Anterior cingulate cortex (tissue), 58 donors: ENCODE results near the gene GP1BA.

Experiments
- DNase-seq, 58 donors: peaks; one replicate each; lab custom pipeline; 2025; lab: John Stamatoyannopoulos, UW

Gene GP1BA

DNA sequence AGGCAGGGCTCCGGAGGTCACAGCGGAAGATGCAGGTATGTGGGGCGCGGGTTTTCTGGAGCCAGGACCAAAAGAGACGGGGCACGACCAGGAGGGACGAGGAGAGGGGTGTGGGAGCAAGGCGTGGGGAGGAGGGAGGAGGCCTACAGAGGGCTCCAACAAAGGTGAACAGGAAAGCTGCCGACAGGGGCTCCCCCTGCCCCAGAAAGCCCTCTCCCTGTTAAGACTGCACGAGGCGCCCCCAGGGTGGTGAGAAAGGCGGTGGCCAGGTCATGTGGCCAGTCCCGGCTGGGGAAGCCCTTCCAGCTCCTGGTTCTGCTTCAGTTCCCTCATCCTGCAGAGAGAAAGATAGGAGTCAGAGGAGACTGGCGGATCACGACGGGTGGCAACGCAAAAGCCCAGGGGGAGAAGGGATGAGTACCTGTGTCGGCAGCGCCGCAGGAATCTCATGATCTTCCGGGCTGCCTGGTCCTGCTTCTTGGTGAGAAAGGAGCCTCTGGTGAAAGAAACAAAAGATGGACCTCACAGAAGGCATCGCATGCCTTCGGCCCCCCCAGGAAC lies 36.5 kb downstream of the GP1BA start:
- peak in 10 of 58 donors; percentile 10 to 48 (median 30) for DNase-seq

DNA sequence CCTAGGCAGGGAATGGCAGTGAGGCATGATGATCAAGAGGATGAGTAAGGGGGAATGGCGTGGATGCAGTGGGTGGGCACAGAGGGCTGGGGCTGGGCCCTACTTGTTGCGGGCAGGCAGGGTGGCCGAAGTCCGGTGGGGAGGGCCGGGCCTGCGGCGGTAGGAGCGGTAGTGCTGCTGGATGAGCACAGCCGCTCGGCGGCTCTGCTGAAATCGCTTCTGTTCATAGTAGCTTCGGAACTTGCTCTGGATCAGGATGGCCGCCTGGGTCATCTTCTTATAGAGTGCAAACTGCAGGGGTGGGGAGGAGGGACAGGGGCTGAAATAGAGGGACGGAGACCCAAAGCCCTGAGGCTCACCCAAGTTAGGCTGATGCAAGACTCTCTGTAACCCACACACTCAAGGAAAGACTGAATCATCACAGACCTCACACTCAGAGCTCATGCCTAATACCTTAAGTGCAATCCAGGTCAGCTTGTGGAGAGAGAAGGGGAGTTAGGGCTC lies 37.0 kb downstream of the GP1BA start:
- no peak for DNase-seq

GRCh38 chr17:4969551-4970173 lies 37.6 kb downstream of the GP1BA start:
- DNase-seq = no peak

GRCh38 chr17:4970273-4970672 lies 38.2 kb downstream of the GP1BA start:
- DNase-seq = no peak

DNA sequence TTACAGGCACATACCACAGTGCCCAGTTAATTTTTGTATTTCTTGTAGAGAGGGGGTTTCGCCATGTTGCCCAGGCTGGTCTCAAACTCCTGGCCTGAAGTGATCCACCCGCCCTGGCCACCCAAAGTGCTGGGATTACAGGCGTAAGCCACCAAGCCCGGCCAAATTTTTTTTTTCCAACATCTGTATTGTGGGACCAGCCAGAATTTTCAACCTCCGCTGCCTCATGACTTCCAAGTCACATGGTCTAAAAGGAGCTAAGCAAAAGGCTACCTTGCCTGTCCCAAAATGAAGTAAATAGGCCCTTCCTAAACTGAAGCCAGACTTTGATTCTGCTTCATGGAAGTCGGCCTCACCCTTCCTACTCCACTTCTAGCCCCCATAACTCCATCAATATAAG lies 39.7 kb downstream of the GP1BA start:
- no peak for DNase-seq

- no peak for DNase-seq
Measured at GRCh38 chr17:4972322-4972721, 40.2 kb downstream of the GP1BA start.

DNA sequence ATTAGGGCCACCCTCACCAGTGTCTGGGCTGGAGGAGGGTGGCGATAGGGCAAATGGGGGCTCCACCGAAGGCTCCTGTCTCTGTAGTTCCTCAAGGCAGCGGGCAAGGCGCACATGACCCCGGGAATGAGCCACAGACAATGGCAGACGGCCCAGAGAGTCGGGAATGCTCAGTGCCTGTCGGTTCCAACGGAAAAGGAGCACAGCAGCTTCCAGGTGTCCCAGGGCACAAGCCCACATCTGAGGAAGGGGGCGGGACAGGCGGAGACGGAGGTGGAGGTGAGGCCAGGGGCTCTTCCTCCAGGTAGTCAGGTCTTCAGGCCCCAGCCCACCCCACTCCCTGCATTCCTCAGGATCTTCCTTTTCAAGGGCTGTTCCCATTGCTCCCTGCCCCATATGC lies 40.7 kb downstream of the GP1BA start:
- DNase-seq = no peak

GRCh38 chr17:4973256-4974114 lies 41.4 kb downstream of the GP1BA start:
- DNase-seq = no peak

- peak in 2 of 58 donors; percentile 11 to 12 for DNase-seq
Measured at GRCh38 chr17:4974115-4974670, 42.1 kb downstream of the GP1BA start.

- DNase-seq = no peak
Measured at GRCh38 chr17:4978726-4979125, 46.6 kb downstream of the GP1BA start.

- DNase-seq = peak in 2 of 58 donors; percentile 12 to 32
Measured at GRCh38 chr17:4980644-4981216, 48.7 kb downstream of the GP1BA start.

- DNase-seq = no peak
Measured at GRCh38 chr17:4982305-4982704, 50.2 kb downstream of the GP1BA start.
